ENCODE measurements around the gene STX1A. TPM values are rescaled to one million over a fixed set of nuclear protein-coding genes. Genes with fewer than 3 reads are reported as not detected.
A peak's percentile ranks its signal among the peaks of the same experiment; 100 is the strongest.

STX1A gene
- polyA plus RNA-seq, 2 of the 4 experiments (the other 2 are of a cell fraction), result 49.2 to 81.7 TPM

DNA sequence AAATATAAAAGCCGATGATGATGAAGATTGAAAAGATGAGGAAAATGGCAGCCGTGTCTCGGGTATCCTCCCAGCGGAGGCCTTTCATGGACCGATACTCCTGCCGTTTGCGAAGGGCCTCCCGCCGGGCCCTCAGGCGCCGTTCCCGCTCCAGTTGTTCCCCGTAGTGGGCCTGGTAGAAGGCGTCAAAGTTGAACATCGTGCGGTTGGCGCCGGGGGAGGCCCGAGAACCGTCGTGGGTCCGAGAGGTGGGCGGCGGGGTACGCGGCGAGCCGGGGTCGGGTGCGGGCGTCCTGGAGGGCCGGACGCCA lies 36.8 kb downstream of the STX1A start (continued):
- TF ChIP-seq, protein P1, sequence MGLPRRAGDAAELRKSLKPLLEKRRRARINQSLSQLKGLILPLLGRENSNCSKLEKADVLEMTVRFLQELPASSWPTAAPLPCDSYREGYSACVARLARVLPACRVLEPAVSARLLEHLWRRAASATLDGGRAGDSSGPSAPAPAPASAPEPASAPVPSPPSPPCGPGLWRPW (IDR thresholded peaks at IDR 0.05), result no peak

DNA sequence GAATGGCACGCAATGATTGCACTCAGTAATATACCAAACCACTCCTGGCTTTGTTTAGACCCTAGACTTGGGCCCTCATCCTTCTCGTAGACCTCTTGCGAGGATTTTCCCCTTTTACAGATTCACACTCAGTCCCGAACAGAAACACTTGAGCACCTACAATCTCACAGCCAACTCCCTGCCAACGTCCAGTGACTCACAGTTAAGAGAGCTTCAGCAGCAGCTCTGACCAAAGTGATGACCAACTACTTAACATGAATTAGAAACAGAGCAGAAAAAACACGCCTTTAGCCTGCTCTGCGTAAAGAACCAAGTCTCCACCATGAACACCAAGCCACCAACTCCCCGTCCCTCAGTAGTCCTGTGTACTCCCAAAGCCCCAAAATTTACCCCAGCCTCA lies 38.4 kb downstream of the STX1A start:
- peaks cover 33% of the 10 kb centered on the region for H3K4me1 ChIP-seq
- H3K27ac ChIP-seq, result no peak overlapping the region
- ChIA-PET CTCF (interaction anchor here (0.8 to 2.3 kb wide), 4 partner anchors 13 to 45 kb away, joined by 3 to 7 read pairs (median 3); partner anchors contain the start of gene VPS37D), POLR2A (interaction anchor here (0.7 kb wide), 1 partner anchor 37 kb away, joined by 3 read pairs; no protein-coding TSS in a partner anchor)
- H3K4me3 ChIP-seq, result no peak overlapping the region; the same call in 2 of the 3 replicates
- TF ChIP-seq GATA3 (IDR thresholded peaks at IDR 0.05; ENCODE audit: borderline replicate concordance) (no peak), TP53 (CRISPR knock-in tag; IDR thresholded peaks at IDR 0.05) (no peak), CHD4 (IDR thresholded peaks at IDR 0.05; ENCODE audit: borderline replicate concordance) (no peak), FOSL2 (IDR thresholded peaks at IDR 0.05) (no peak), FOSL2 (CRISPR knock-in tag; IDR thresholded peaks at IDR 0.05) (no peak), FOXS1 (CRISPR knock-in tag; IDR thresholded peaks at IDR 0.05) (no peak), CBX2 (IDR thresholded peaks at IDR 0.05; ENCODE audit: borderline replicate concordance, low read depth) (no peak), ATOH8 (CRISPR knock-in tag; IDR thresholded peaks at IDR 0.05; ENCODE audit: low read depth) (no peak), BHLHE40 (IDR thresholded peaks at IDR 0.05; ENCODE audit: low read depth, low read length) (no peak), TFCP2L1 (CRISPR knock-in tag; IDR thresholded peaks at IDR 0.05) (no peak), JUN (IDR thresholded peaks at IDR 0.05) (no peak)
- TF ChIP-seq, protein P2, sequence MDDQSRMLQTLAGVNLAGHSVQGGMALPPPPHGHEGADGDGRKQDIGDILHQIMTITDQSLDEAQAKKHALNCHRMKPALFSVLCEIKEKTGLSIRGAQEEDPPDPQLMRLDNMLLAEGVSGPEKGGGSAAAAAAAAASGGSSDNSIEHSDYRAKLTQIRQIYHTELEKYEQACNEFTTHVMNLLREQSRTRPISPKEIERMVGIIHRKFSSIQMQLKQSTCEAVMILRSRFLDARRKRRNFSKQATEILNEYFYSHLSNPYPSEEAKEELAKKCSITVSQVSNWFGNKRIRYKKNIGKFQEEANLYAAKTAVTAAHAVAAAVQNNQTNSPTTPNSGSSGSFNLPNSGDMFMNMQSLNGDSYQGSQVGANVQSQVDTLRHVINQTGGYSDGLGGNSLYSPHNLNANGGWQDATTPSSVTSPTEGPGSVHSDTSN (IDR thresholded peaks at IDR 0.05), result no peak
- TF ChIP-seq, protein P3, sequence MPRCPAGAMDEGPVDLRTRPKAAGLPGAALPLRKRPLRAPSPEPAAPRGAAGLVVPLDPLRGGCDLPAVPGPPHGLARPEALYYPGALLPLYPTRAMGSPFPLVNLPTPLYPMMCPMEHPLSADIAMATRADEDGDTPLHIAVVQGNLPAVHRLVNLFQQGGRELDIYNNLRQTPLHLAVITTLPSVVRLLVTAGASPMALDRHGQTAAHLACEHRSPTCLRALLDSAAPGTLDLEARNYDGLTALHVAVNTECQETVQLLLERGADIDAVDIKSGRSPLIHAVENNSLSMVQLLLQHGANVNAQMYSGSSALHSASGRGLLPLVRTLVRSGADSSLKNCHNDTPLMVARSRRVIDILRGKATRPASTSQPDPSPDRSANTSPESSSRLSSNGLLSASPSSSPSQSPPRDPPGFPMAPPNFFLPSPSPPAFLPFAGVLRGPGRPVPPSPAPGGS (IDR thresholded peaks at IDR 0.05), result no peak
- no peaks in the 10 kb centered on the region for H3K9me3 ChIP-seq
- DNase-seq (ENCODE audit: low read depth in 1 of 2, low spot score in 1 of 2), result no peak
- peak overlapping the region; percentile 99 for H3K4me2 ChIP-seq
- no peak for ATAC-seq
- FAIRE-seq, result no peak
- 74% methylated on average over 8 of the region's 8 CpGs for WGBS (ENCODE audit: missing lambda C conversion rate)

DNA sequence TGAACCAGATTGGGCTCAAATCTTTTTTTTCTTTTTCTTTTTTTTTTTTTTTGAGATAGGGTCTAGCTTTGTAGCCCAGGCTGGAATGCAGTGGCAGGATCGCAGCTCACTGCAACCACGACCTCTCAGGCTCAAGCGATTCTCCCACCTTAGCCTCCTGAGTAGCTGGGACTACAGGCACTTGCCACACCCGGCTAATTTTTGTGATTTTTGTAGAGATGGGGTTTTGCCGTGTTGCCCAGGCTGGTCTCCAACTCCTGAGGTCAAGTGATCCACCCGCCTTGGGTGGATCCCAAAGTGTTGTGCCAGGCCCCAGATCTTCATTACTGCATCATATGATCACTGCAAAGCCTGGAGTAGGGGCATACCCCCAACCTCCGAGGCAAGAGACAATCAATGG lies 39.0 kb downstream of the STX1A start:
- no peak for FAIRE-seq
- no peak for DNase-seq (ENCODE audit: low read depth in 1 of 2, low spot score in 1 of 2)
- no peak overlapping the region for H3K27ac ChIP-seq
- WGBS (ENCODE audit: missing lambda C conversion rate), result 93% methylated on average over 7 of the region's 7 CpGs
- no peak for TF ChIP-seq HOXB13 (CRISPR knock-in tag; IDR thresholded peaks at IDR 0.05; ENCODE audit: low read depth)
- no peak for TF ChIP-seq POLR2A (IDR thresholded peaks at IDR 0.05; ENCODE audit: low read length)
- TF ChIP-seq POLR2AphosphoS2 (conservative IDR thresholded peaks at IDR 0.05; ENCODE audit: low read length), result no peak
- TF ChIP-seq ESRRA (IDR thresholded peaks at IDR 0.05; ENCODE audit: borderline replicate concordance, low read length), result no peak
- no peak for TF ChIP-seq EHMT2 (IDR thresholded peaks at IDR 0.05; ENCODE audit: low read depth)
- TF ChIP-seq CTCF (IDR thresholded peaks at IDR 0.05), result no peak
- TF ChIP-seq CBX2 (IDR thresholded peaks at IDR 0.05; ENCODE audit: borderline replicate concordance, low read depth), result no peak
- no peak for TF ChIP-seq RNF2 (IDR thresholded peaks at IDR 0.05; ENCODE audit: borderline replicate concordance, low read depth)
- no peak for TF ChIP-seq FOSB (CRISPR knock-in tag; IDR thresholded peaks at IDR 0.05)
- no peak for TF ChIP-seq RFX5 (IDR thresholded peaks at IDR 0.05)
- TF ChIP-seq FOXS1 (CRISPR knock-in tag; IDR thresholded peaks at IDR 0.05), result no peak
- TF ChIP-seq ZFP36 (IDR thresholded peaks at IDR 0.05; ENCODE audit: borderline replicate concordance, partially characterized antibody), result no peak
- TF ChIP-seq PHF8 (IDR thresholded peaks at IDR 0.05; ENCODE audit: borderline replicate concordance, low read depth), result no peak
- no peak for TF ChIP-seq ZSCAN20 (CRISPR knock-in tag; IDR thresholded peaks at IDR 0.05)
- no peak for TF ChIP-seq HOXB5 (CRISPR knock-in tag; IDR thresholded peaks at IDR 0.05)
- no peak for TF ChIP-seq ATOH8 (CRISPR knock-in tag; IDR thresholded peaks at IDR 0.05; ENCODE audit: low read depth)
- no peak for TF ChIP-seq NPAS2 (CRISPR knock-in tag; IDR thresholded peaks at IDR 0.05; ENCODE audit: borderline replicate concordance)
- TF ChIP-seq TP53 (CRISPR knock-in tag; IDR thresholded peaks at IDR 0.05), result no peak
- no peak for TF ChIP-seq MAFK (IDR thresholded peaks at IDR 0.05; ENCODE audit: partially characterized antibody)
- TF ChIP-seq RCOR1 (IDR thresholded peaks at IDR 0.05; ENCODE audit: low read depth, low read length), result no peak
- POLR2A ChIA-PET, result interaction anchor here (0.7 kb wide), 1 partner anchor 38 kb away, joined by 3 read pairs; no protein-coding TSS in a partner anchor
- H3K4me1 ChIP-seq, result peaks cover 33% of the 10 kb centered on the region
- CTCF ChIA-PET, result interaction anchor here (0.8 to 2.3 kb wide), 3 partner anchors 12 to 45 kb away, joined by 3 to 7 read pairs (median 3); partner anchors contain the start of gene VPS37D
- H3K9me3 ChIP-seq, result no peaks in the 10 kb centered on the region
- no peak overlapping the region for H3K4me3 ChIP-seq
- H3K4me2 ChIP-seq, result peak overlapping the region; percentile 99; the same call in 2 of the 3 replicates
- ATAC-seq, result no peak

Data from A549 (cell line).